HCT116 (cell line): ENCODE data around the gene ARIH2. TPM values are rescaled to one million over a fixed set of nuclear protein-coding genes. Genes with fewer than 3 reads are reported as not detected.

Experiments used
- ATAC-seq: fragments of 200-7000 bp; cut with Tn5 transposase; 2 replicates; pipeline ENCODE4 v1.9.1; 2020; ENCODE audit warnings: mild to moderate bottlenecking, moderate library complexity
- BruUV-seq: library from RNA; stranded (reverse); fragments of 400-500 nt; replicated peaks from 2 replicates; lab custom pipeline; 2021; lab: Mats Ljungman, UMichigan
- CTCF ChIA-PET: fragments of 300-600 bp; sonication (Branson Sonifier 250); formaldehyde crosslinking; loops from one replicate; lab custom pipeline; 2021; ENCODE audit warnings: antibody characterized with exemption; lab: Charles Lee
- POLR2A ChIA-PET: fragments of 300-600, 350-600 bp; sonication (Branson Sonifier 250); formaldehyde crosslinking; loops from one replicate; lab custom pipeline; 2021; ENCODE audit warnings: antibody characterized with exemption; lab: Charles Lee
- RAD21 ChIA-PET, 2 experiments: fragments of 300-600 bp; sonication (Branson Sonifier 250); formaldehyde crosslinking; loops; one replicate each; lab custom pipeline; 2023; ENCODE audit warnings: low total read pairs in 2 of 2; ENCODE audit not compliant: uncharacterized antibody in 2 of 2, unreplicated experiment in 2 of 2, low non-redundant PET in 1 of 2; lab: Charles Lee
- DNase-seq: peaks from one replicate; pipeline ENCODE4 v3.0.0-alpha.2; 2010; ENCODE audit warnings: low read depth, low spot score
- H2AFZ ChIP-seq: fragments of 200-600 bp; shearing (Covaris generic), sonication (generic); 2 replicates; pipeline ENCODE4 v1.6.1; 2017; ENCODE audit warnings: low read depth, mixed run types, mixed read lengths, antibody characterized with exemption, low read length; ENCODE audit not compliant: poor library complexity, severe bottlenecking
- H3K27ac ChIP-seq: 2 replicates; pipeline ENCODE4 v1.5.1; 2012; ENCODE audit warnings: low read depth, low read length
- H3K27me3 ChIP-seq: fragments of 200-600 bp; sonication (generic); 2 replicates; pipeline ENCODE4 v1.6.1; 2016; ENCODE audit warnings: mixed run types, low read length, mixed read lengths; ENCODE audit not compliant: insufficient read depth
- H3K36me3 ChIP-seq, 2 experiments: fragments of 200-500 bp in 1 of 2; fragments of 200-600 bp in 1 of 2; sonication (Bioruptor generic) in 1 of 2; sonication (generic) in 1 of 2; 2 replicates each; pipeline versions ENCODE4 v1.5.1 to v1.6.1; 2014 to 2016; ENCODE audit warnings: low read length in 2 of 2, inconsistent platforms in 1 of 2, mixed read lengths in 1 of 2, mixed run types in 1 of 2; ENCODE audit not compliant: insufficient read depth in 2 of 2, control insufficient read depth in 1 of 2
- H3K4me1 ChIP-seq, 2 experiments: fragments of 200-600 bp in 1 of 2; sonication (generic) in 1 of 2; 2 replicates each; pipeline versions ENCODE4 v1.5.1 to v1.6.1; 2012 to 2017; ENCODE audit warnings: low read length in 2 of 2, inconsistent platforms in 1 of 2, mild to moderate bottlenecking in 1 of 2, mixed read lengths in 1 of 2, mixed run types in 1 of 2, moderate library complexity in 1 of 2; ENCODE audit not compliant: insufficient read depth in 2 of 2, control insufficient read depth in 1 of 2
- H3K4me2 ChIP-seq: fragments of 200-600 bp; sonication (generic); 2 replicates; pipeline ENCODE4 v1.6.1; 2017; ENCODE audit warnings: mixed run types, low read length, mixed read lengths
- H3K4me3 ChIP-seq, 2 experiments: fragments of 200-600 bp in 1 of 2; sonication (generic) in 1 of 2; replicated peaks in 1 of 2; 2 replicates each; pipeline ENCODE4 v1.5.1; 2011 to 2016; ENCODE audit warnings: low read length in 2 of 2, control low read depth in 1 of 2, low read depth in 1 of 2, mild to moderate bottlenecking in 1 of 2, mixed read lengths in 1 of 2, mixed run types in 1 of 2
- H3K79me2 ChIP-seq: fragments of 200-600 bp; sonication (generic); 2 replicates; pipeline ENCODE4 v1.6.1; 2017; ENCODE audit warnings: mild to moderate bottlenecking, mixed run types, low read length, moderate library complexity, mixed read lengths; ENCODE audit not compliant: insufficient read depth
- H3K9ac ChIP-seq: fragments of 200-600 bp; sonication (generic); 2 replicates; pipeline ENCODE4 v1.6.1; 2016; ENCODE audit warnings: low read length, mixed read lengths
- H3K9me2 ChIP-seq: fragments of 200-600 bp; sonication (generic), shearing (Covaris generic); 2 replicates; pipeline ENCODE4 v1.6.1; 2017; ENCODE audit warnings: mixed run types, mild to moderate bottlenecking, moderate library complexity; ENCODE audit not compliant: insufficient read depth
- H3K9me3 ChIP-seq, 2 experiments: fragments of 200-500 bp in 1 of 2; fragments of 200-600 bp in 1 of 2; sonication (Bioruptor generic) in 1 of 2; sonication (generic) in 1 of 2; 2 replicates each; pipeline ENCODE4 v1.6.1; 2014 to 2017; ENCODE audit warnings: low read length in 2 of 2, mixed read lengths in 2 of 2, inconsistent platforms in 1 of 2, low read depth in 1 of 2, mild to moderate bottlenecking in 1 of 2, mixed run types in 1 of 2, moderate library complexity in 1 of 2; ENCODE audit not compliant: control insufficient read depth in 1 of 2, insufficient read depth in 1 of 2
- H4K20me1 ChIP-seq: fragments of 200-600 bp; sonication (generic), shearing (Covaris generic); 2 replicates; pipeline ENCODE4 v1.6.1; 2017; ENCODE audit warnings: mixed run types, mild to moderate bottlenecking, moderate library complexity; ENCODE audit not compliant: insufficient read depth
- CBX3 ChIP-seq: IDR thresholded peaks from 2 replicates; pipeline ENCODE4 v1.6.1; 2012; ENCODE audit warnings: low read depth
- CEBPB ChIP-seq: IDR thresholded peaks from 2 replicates; pipeline ENCODE4 v1.6.1; 2012; ENCODE audit warnings: low read depth
- ELF1 ChIP-seq: IDR thresholded peaks from 2 replicates; pipeline ENCODE4 v1.6.1; 2012; ENCODE audit warnings: low read depth, borderline replicate concordance
- EZH2 ChIP-seq: fragments of 200-600 bp; sonication (generic); IDR thresholded peaks from 2 replicates; pipeline ENCODE4 v1.6.1; 2017; ENCODE audit warnings: antibody characterized with exemption, mixed run types
- EZH2phosphoT487 ChIP-seq: fragments of 200-600 bp; IDR thresholded peaks from 2 replicates; pipeline ENCODE4 v1.6.1; 2018; ENCODE audit warnings: antibody characterized with exemption, borderline replicate concordance
- FOSL1 ChIP-seq: IDR thresholded peaks from 2 replicates; pipeline ENCODE4 v1.6.1; 2012; ENCODE audit warnings: low read depth
- JUND ChIP-seq: IDR thresholded peaks from 2 replicates; pipeline ENCODE4 v1.6.1; 2012
- POLR2A ChIP-seq: IDR thresholded peaks from 2 replicates; pipeline ENCODE4 v1.7.0; 2011; ENCODE audit warnings: borderline replicate concordance; ENCODE audit not compliant: insufficient read depth, insufficient read length; ENCODE audit errors: extremely low read depth
- POLR2AphosphoS5 ChIP-seq: IDR thresholded peaks from 2 replicates; pipeline ENCODE4 v1.6.1; 2011; ENCODE audit warnings: mild to moderate bottlenecking, low read depth, low read length, moderate library complexity
- RAD21 ChIP-seq: IDR thresholded peaks from 2 replicates; pipeline ENCODE4 v1.6.1; 2012; ENCODE audit warnings: low read depth, mild to moderate bottlenecking
- SIN3A ChIP-seq: IDR thresholded peaks from 2 replicates; pipeline ENCODE4 v1.6.1; 2012; ENCODE audit warnings: low read depth
- TCF7L2 ChIP-seq: IDR thresholded peaks from 2 replicates; pipeline ENCODE4 v1.7.0; 2011; ENCODE audit warnings: borderline replicate concordance, inconsistent platforms; ENCODE audit not compliant: insufficient read depth, insufficient read length; ENCODE audit errors: extremely low read depth
- YY1 ChIP-seq: IDR thresholded peaks from 2 replicates; pipeline ENCODE4 v1.6.1; 2011; ENCODE audit warnings: low read length, low read depth, moderate library complexity, mild to moderate bottlenecking; ENCODE audit not compliant: insufficient replicate concordance; ENCODE audit errors: extremely low read depth
- ZNF274 ChIP-seq: fragments of 200-500 bp; sonication (Bioruptor generic); IDR thresholded peaks from 2 replicates; pipeline ENCODE4 v1.6.1; 2014; ENCODE audit warnings: mild to moderate bottlenecking, low read depth, low read length, inconsistent platforms
- intact Hi-C: fragments of 100-400 bp; cut with micrococcal nuclease; formaldehyde crosslinking; loops from 2 replicates; pipeline ENCODE4 v1.10.0; 2022
- total RNA-seq: library from RNA; stranded (reverse); gene quantifications from one replicate; pipeline ENCODE4 v1.2.1, GENCODE V29; 2021; ENCODE audit not compliant: unreplicated experiment
- TF ChIP-seq, protein P1 (sequence below), 3 experiments: fragments of 200-600 bp in 1 of 3; sonication (generic) in 1 of 3; IDR thresholded peaks in 2 of 3; conservative IDR thresholded peaks in 1 of 3; 2 replicates each; pipeline ENCODE4 v1.5.1; 2012 to 2017; ENCODE audit warnings: low read depth in 2 of 3, low read length in 2 of 3, antibody characterized with exemption in 1 of 3, borderline replicate concordance in 1 of 3, control low read depth in 1 of 3, mild to moderate bottlenecking in 1 of 3, mixed read lengths in 1 of 3, mixed run types in 1 of 3, moderate library complexity in 1 of 3; ENCODE audit not compliant: insufficient read depth in 1 of 3
- TF ChIP-seq, protein P2 (sequence below): IDR thresholded peaks from 2 replicates; pipeline ENCODE4 v1.6.1; 2012
- TF ChIP-seq, protein P3 (sequence below): IDR thresholded peaks from 2 replicates; pipeline ENCODE4 v1.6.1; 2012
- TF ChIP-seq, protein P4 (sequence below): IDR thresholded peaks from 2 replicates; pipeline ENCODE4 v1.6.1; 2011; ENCODE audit warnings: mild to moderate bottlenecking, low read length, moderate library complexity; ENCODE audit not compliant: insufficient replicate concordance; ENCODE audit errors: extremely low read depth
- TF ChIP-seq, protein P5 (sequence below): IDR thresholded peaks from 2 replicates; pipeline ENCODE4 v1.6.1; 2012; ENCODE audit warnings: low read depth

ARIH2 gene
- total RNA-seq, 1 experiment from 2014 or later = 105 TPM

DNA sequence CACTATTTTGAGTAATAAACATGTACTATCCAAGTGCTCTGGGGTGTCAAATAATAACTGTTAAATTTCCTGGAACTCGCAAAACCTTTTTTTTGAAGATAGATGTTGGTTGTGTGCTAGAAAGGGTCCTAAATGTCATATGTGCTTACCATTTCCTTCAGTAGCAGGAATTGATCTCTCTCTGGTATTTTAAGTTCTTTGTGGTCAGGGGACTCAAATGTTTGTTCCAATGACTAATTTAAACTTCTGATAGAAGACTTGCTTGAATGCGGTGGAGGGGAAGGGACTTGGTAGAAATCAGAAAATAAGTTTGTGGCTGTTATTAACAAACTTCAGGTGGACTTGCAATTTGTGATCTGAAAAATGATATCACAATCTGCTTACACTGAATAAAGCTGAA, 26.8 kb downstream of the ARIH2 start:
- Histone ChIP-seq H3K4me3 (no peak overlapping the region), H2AFZ (no peak overlapping the region), H3K9me3 (no peaks in the 10 kb centered on the region), H4K20me1 (peaks cover 6% of the 10 kb centered on the region; the same call in 1 of the 2 replicates), H3K4me2 (no peak overlapping the region), H3K4me1 (no peaks in the 10 kb centered on the region), H3K9me2 (no peaks in the 10 kb centered on the region), H3K27ac (no peak overlapping the region), H3K36me3 (0 out of 4 replicates have a peak, but pooled peaks cover 0 to 5% of the 10 kb centered on the region in 2 experiments), H3K9ac (no peak overlapping the region), H3K27me3 (no peaks in the 10 kb centered on the region), H3K79me2 (peaks cover 85% of the 10 kb centered on the region)
- CTCF ChIA-PET = no interaction called here
- DNase-seq = no peak
- TF ChIP-seq POLR2A = no peak
- TF ChIP-seq CBX3 = no peak
- no peak for TF ChIP-seq JUND
- TF ChIP-seq, protein P1, sequence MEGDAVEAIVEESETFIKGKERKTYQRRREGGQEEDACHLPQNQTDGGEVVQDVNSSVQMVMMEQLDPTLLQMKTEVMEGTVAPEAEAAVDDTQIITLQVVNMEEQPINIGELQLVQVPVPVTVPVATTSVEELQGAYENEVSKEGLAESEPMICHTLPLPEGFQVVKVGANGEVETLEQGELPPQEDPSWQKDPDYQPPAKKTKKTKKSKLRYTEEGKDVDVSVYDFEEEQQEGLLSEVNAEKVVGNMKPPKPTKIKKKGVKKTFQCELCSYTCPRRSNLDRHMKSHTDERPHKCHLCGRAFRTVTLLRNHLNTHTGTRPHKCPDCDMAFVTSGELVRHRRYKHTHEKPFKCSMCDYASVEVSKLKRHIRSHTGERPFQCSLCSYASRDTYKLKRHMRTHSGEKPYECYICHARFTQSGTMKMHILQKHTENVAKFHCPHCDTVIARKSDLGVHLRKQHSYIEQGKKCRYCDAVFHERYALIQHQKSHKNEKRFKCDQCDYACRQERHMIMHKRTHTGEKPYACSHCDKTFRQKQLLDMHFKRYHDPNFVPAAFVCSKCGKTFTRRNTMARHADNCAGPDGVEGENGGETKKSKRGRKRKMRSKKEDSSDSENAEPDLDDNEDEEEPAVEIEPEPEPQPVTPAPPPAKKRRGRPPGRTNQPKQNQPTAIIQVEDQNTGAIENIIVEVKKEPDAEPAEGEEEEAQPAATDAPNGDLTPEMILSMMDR (IDR thresholded peaks at IDR 0.05 in 2 of 3, conservative IDR thresholded peaks at IDR 0.05 in 1 of 3; ENCODE audit: borderline replicate concordance in 1 of 3, insufficient read depth in 1 of 3, low read depth in 2 of 3, low read length in 2 of 3) = no peak
- no peak for TF ChIP-seq EZH2
- no peak for TF ChIP-seq RAD21
- TF ChIP-seq ZNF274 = no peak
- TF ChIP-seq, protein P2, sequence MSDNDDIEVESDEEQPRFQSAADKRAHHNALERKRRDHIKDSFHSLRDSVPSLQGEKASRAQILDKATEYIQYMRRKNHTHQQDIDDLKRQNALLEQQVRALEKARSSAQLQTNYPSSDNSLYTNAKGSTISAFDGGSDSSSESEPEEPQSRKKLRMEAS = no peak
- TF ChIP-seq, protein P3, sequence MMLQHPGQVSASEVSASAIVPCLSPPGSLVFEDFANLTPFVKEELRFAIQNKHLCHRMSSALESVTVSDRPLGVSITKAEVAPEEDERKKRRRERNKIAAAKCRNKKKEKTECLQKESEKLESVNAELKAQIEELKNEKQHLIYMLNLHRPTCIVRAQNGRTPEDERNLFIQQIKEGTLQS = no peak
- TF ChIP-seq YY1 = no peak
- no peak for TF ChIP-seq POLR2AphosphoS5
- TF ChIP-seq CEBPB = no peak
- no peak for TF ChIP-seq ELF1
- TF ChIP-seq, protein P4, sequence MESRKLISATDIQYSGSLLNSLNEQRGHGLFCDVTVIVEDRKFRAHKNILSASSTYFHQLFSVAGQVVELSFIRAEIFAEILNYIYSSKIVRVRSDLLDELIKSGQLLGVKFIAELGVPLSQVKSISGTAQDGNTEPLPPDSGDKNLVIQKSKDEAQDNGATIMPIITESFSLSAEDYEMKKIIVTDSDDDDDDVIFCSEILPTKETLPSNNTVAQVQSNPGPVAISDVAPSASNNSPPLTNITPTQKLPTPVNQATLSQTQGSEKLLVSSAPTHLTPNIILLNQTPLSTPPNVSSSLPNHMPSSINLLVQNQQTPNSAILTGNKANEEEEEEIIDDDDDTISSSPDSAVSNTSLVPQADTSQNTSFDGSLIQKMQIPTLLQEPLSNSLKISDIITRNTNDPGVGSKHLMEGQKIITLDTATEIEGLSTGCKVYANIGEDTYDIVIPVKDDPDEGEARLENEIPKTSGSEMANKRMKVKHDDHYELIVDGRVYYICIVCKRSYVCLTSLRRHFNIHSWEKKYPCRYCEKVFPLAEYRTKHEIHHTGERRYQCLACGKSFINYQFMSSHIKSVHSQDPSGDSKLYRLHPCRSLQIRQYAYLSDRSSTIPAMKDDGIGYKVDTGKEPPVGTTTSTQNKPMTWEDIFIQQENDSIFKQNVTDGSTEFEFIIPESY = no peak
- no peak for TF ChIP-seq SIN3A
- TF ChIP-seq TCF7L2 = no peak
- TF ChIP-seq EZH2phosphoT487 = no peak
- TF ChIP-seq, protein P5, sequence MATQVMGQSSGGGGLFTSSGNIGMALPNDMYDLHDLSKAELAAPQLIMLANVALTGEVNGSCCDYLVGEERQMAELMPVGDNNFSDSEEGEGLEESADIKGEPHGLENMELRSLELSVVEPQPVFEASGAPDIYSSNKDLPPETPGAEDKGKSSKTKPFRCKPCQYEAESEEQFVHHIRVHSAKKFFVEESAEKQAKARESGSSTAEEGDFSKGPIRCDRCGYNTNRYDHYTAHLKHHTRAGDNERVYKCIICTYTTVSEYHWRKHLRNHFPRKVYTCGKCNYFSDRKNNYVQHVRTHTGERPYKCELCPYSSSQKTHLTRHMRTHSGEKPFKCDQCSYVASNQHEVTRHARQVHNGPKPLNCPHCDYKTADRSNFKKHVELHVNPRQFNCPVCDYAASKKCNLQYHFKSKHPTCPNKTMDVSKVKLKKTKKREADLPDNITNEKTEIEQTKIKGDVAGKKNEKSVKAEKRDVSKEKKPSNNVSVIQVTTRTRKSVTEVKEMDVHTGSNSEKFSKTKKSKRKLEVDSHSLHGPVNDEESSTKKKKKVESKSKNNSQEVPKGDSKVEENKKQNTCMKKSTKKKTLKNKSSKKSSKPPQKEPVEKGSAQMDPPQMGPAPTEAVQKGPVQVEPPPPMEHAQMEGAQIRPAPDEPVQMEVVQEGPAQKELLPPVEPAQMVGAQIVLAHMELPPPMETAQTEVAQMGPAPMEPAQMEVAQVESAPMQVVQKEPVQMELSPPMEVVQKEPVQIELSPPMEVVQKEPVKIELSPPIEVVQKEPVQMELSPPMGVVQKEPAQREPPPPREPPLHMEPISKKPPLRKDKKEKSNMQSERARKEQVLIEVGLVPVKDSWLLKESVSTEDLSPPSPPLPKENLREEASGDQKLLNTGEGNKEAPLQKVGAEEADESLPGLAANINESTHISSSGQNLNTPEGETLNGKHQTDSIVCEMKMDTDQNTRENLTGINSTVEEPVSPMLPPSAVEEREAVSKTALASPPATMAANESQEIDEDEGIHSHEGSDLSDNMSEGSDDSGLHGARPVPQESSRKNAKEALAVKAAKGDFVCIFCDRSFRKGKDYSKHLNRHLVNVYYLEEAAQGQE = no peak
- no peak for TF ChIP-seq FOSL1
- no peak for ATAC-seq
- BruUV-seq = no TSS peak
- intact Hi-C loops = no loop called here
- RAD21 ChIA-PET = no interaction called here
- POLR2A ChIA-PET = no interaction called here
